PC-9 (cell line): Measurements from ENCODE around the gene KDM4C. TPM values are rescaled to one million over a fixed set of nuclear protein-coding genes. Genes with fewer than 3 reads are reported as not detected.

ENCODE experiments used
- BruUV-seq: library from RNA; stranded (reverse); fragments of 400-500 nt; replicated peaks from 2 replicates; lab custom pipeline; 2021; lab: Mats Ljungman, UMichigan
- CTCF ChIA-PET: fragments of 300-600 bp; sonication (Branson Sonifier 250); formaldehyde crosslinking; loops from one replicate; lab custom pipeline; 2022; ENCODE audit warnings: antibody characterized with exemption; lab: Charles Lee
- POLR2A ChIA-PET: fragments of 300-600 bp; sonication (Branson Sonifier 250); formaldehyde crosslinking; loops from one replicate; lab custom pipeline; 2022; ENCODE audit warnings: antibody characterized with exemption; ENCODE audit not compliant: unreplicated experiment; lab: Charles Lee
- DNase-seq, 2 experiments: peaks; one replicate each; pipeline versions ENCODE4 v3.0.0 to v3.0.0-alpha.2; 2015 to 2022; ENCODE audit warnings: mixed read lengths in 1 of 2
- H2AFZ ChIP-seq: fragments of 200-600 bp; sonication (generic); 2 replicates; pipeline ENCODE4 v1.8.1; 2017; ENCODE audit warnings: antibody characterized with exemption
- H3F3A ChIP-seq: fragments of 200-600 bp; sonication (generic); 2 replicates; pipeline ENCODE4 v1.8.1; 2017; ENCODE audit warnings: antibody characterized with exemption, mild to moderate bottlenecking, low read depth; ENCODE audit not compliant: insufficient read depth
- H3K27ac ChIP-seq: fragments of 200-600 bp; sonication (generic); 2 replicates; pipeline ENCODE4 v1.6.1; 2016; ENCODE audit warnings: mixed run types
- H3K27me3 ChIP-seq: fragments of 200-600 bp; sonication (generic); 2 replicates; pipeline ENCODE4 v1.6.1; 2016; ENCODE audit warnings: low read depth, mixed run types; ENCODE audit not compliant: insufficient read depth
- H3K36me3 ChIP-seq: fragments of 200-600 bp; sonication (generic); 2 replicates; pipeline ENCODE4 v1.6.1; 2016; ENCODE audit warnings: low read depth, mixed run types
- H3K4me1 ChIP-seq: fragments of 200-600 bp; sonication (generic); replicated peaks from 2 replicates; pipeline ENCODE4 v1.6.1; 2016; ENCODE audit warnings: mixed run types; ENCODE audit not compliant: insufficient read depth
- H3K4me2 ChIP-seq: fragments of 200-600 bp; sonication (generic); 2 replicates; pipeline ENCODE4 v1.6.1; 2017; ENCODE audit warnings: mixed run types
- H3K4me3 ChIP-seq: fragments of 200-600 bp; sonication (generic); 2 replicates; pipeline ENCODE4 v1.6.1; 2016; ENCODE audit warnings: mixed run types
- H3K79me2 ChIP-seq: fragments of 200-600 bp; sonication (generic); 2 replicates; pipeline ENCODE4 v1.6.1; 2017; ENCODE audit warnings: low read depth, mixed run types
- H3K9me2 ChIP-seq: fragments of 200-600 bp; sonication (generic); 2 replicates; pipeline ENCODE4 v1.8.1; 2017; ENCODE audit warnings: mild to moderate bottlenecking; ENCODE audit not compliant: insufficient read depth
- H3K9me3 ChIP-seq: fragments of 200-600 bp; sonication (generic); 2 replicates; pipeline ENCODE4 v1.8.1; 2016; ENCODE audit warnings: low read depth; ENCODE audit not compliant: insufficient read depth
- H4K20me1 ChIP-seq: fragments of 200-600 bp; sonication (generic); 2 replicates; pipeline ENCODE4 v1.8.1; 2017; ENCODE audit not compliant: insufficient read depth
- EZH2 ChIP-seq: fragments of 200-600 bp; sonication (generic); IDR thresholded peaks from 2 replicates; pipeline ENCODE4 v1.8.0; 2017; ENCODE audit warnings: antibody characterized with exemption, low read depth
- intact Hi-C: fragments of 100-400 bp; cut with micrococcal nuclease; formaldehyde crosslinking; loops from one replicate; pipeline ENCODE4 v1.10.0; 2022; ENCODE audit not compliant: unreplicated experiment
- total RNA-seq: library from RNA; stranded (reverse); gene quantifications from 2 replicates; pipeline ENCODE4 v1.2.3, GENCODE V29; 2021
- TF ChIP-seq, protein P1 (sequence below): fragments of 200-600 bp; sonication (generic); conservative IDR thresholded peaks from 2 replicates; pipeline ENCODE4 v1.6.1; 2017; ENCODE audit warnings: mixed run types, antibody characterized with exemption, mild to moderate bottlenecking, moderate library complexity

KDM4C gene
- total RNA-seq, 1 experiment from 2014 or later, result 12.9 TPM

DNA sequence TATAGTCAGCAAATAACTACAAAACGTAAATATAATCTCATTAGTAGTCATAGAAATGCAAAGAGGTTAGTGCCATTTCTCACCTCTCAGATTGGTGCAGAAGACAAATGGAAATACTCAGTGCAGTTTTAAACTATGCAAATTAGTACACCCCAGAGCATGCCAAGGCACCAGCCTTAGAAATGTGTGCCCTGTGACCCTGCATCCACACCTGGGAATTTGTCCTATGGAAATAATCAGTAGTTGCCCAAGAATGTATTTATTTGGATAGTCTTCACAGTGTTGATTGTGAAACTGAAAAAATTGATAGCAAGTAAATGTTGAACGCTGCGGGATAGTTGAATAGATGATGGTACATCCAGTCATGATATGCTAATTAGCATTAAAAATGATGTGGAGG is 152.7 kb downstream of the KDM4C start:
- Histone ChIP-seq H3K4me1 (no peaks in the 10 kb centered on the region), H3K27ac (no peak overlapping the region), H4K20me1 (no peaks in the 10 kb centered on the region), H3K79me2 (no peaks in the 10 kb centered on the region), H2AFZ (no peak overlapping the region), H3K9me2 (no peaks in the 10 kb centered on the region), H3K9me3 (no peaks in the 10 kb centered on the region), H3K4me3 (no peak overlapping the region), H3F3A (no peaks in the 10 kb centered on the region), H3K36me3 (no peaks in the 10 kb centered on the region), H3K27me3 (no peaks in the 10 kb centered on the region), H3K4me2 (no peak overlapping the region)
- no peak for DNase-seq
- POLR2A ChIA-PET, result no interaction called here
- CTCF ChIA-PET, result no interaction called here
- BruUV-seq, result no TSS peak
- intact Hi-C loops, result no loop called here
- TF ChIP-seq, protein P1, sequence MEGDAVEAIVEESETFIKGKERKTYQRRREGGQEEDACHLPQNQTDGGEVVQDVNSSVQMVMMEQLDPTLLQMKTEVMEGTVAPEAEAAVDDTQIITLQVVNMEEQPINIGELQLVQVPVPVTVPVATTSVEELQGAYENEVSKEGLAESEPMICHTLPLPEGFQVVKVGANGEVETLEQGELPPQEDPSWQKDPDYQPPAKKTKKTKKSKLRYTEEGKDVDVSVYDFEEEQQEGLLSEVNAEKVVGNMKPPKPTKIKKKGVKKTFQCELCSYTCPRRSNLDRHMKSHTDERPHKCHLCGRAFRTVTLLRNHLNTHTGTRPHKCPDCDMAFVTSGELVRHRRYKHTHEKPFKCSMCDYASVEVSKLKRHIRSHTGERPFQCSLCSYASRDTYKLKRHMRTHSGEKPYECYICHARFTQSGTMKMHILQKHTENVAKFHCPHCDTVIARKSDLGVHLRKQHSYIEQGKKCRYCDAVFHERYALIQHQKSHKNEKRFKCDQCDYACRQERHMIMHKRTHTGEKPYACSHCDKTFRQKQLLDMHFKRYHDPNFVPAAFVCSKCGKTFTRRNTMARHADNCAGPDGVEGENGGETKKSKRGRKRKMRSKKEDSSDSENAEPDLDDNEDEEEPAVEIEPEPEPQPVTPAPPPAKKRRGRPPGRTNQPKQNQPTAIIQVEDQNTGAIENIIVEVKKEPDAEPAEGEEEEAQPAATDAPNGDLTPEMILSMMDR, result no peak
- TF ChIP-seq EZH2, result no peak

- ChIA-PET POLR2A (no interaction called here), CTCF (no interaction called here)
- DNase-seq, result no peak
- Histone ChIP-seq H3F3A (no peaks in the 10 kb centered on the region), H3K9me2 (no peaks in the 10 kb centered on the region), H2AFZ (no peak overlapping the region), H3K4me1 (no peaks in the 10 kb centered on the region), H4K20me1 (no peaks in the 10 kb centered on the region), H3K36me3 (no peaks in the 10 kb centered on the region), H3K27me3 (no peaks in the 10 kb centered on the region), H3K9me3 (no peaks in the 10 kb centered on the region), H3K4me3 (no peak overlapping the region), H3K27ac (no peak overlapping the region), H3K79me2 (no peaks in the 10 kb centered on the region), H3K4me2 (no peak overlapping the region)
- intact Hi-C loops, result no loop called here
- TF ChIP-seq, protein P1, result no peak
- no peak for TF ChIP-seq EZH2
- BruUV-seq, result no TSS peak
Observed at GRCh38 chr9:6911901-6912638, 154.3 kb downstream of the KDM4C start.

DNA sequence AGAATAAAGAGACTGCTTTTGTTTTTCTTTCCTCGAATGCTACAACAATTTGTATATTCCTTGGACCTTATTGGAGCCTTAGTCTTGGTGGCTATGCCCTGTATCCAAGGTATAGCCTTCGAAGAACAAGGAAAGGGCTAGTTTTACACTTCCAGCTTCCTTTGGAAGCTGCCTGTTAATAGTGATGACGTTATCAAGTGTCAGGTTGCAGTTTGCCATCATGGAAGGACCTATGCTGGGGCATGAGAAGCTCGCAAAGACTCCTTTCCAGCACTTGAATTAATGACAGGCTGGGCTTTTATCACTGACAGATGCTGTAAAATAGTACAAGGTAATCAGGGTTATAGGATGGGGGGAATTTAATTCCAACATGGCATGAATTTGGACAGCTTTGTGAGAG is 157.9 kb downstream of the KDM4C start:
- no peaks in the 10 kb centered on the region for H3K36me3 ChIP-seq
- TF ChIP-seq EZH2, result no peak
- TF ChIP-seq, protein P1, result no peak
- H3K4me2 ChIP-seq, result no peak overlapping the region
- no peaks in the 10 kb centered on the region for H3K9me3 ChIP-seq
- no peak for DNase-seq
- intact Hi-C loops, result no loop called here
- H4K20me1 ChIP-seq, result no peaks in the 10 kb centered on the region
- no TSS peak for BruUV-seq
- H3K4me3 ChIP-seq, result no peak overlapping the region
- no peaks in the 10 kb centered on the region for H3K27me3 ChIP-seq
- ChIA-PET POLR2A (no interaction called here), CTCF (no interaction called here)
- H2AFZ ChIP-seq, result no peak overlapping the region
- H3F3A ChIP-seq, result no peaks in the 10 kb centered on the region
- no peaks in the 10 kb centered on the region for H3K79me2 ChIP-seq
- no peaks in the 10 kb centered on the region for H3K4me1 ChIP-seq
- H3K9me2 ChIP-seq, result no peaks in the 10 kb centered on the region
- no peak overlapping the region for H3K27ac ChIP-seq
